ENCODE measurements around the gene SAMD11. TPM values are rescaled to one million over a fixed set of nuclear protein-coding genes. Genes with fewer than 3 reads are reported as not detected.
"Not testable (repeated sequence)": the region's sequence is repeated elsewhere in the genome, so short reads cannot be mapped to it uniquely, and the experiment has no call there.

SAMD11 gene
- total RNA-seq, 1 donor from 2014 or later, result 0.53 TPM

- Histone ChIP-seq H3K4me3 (ENCODE audit: low read depth, low read length) (no peak overlapping the region), H3K27me3 (ENCODE audit: control insufficient read depth, insufficient read depth, low read length) (peaks cover 14% of the 10 kb centered on the region), H3K36me3 (ENCODE audit: control insufficient read depth, insufficient read depth, low read length) (peaks cover 21% of the 10 kb centered on the region)
- DNase-seq (ENCODE audit: low read depth), result no peak
- no peak for FAIRE-seq
- TF ChIP-seq CTCF (IDR thresholded peaks at IDR 0.05; ENCODE audit: insufficient read depth, low read length, severe bottlenecking), result no peak
These were observed 20.9 kb downstream of the SAMD11 start for GRCh38 chr1:944341-945325.

- Histone ChIP-seq H3K27me3 (ENCODE audit: control insufficient read depth, insufficient read depth, low read length) (peaks cover 9% of the 10 kb centered on the region), H3K4me3 (ENCODE audit: low read depth, low read length) (no peak overlapping the region), H3K36me3 (ENCODE audit: control insufficient read depth, insufficient read depth, low read length) (peaks cover 33% of the 10 kb centered on the region)
- FAIRE-seq, result no peak
- TF ChIP-seq CTCF (IDR thresholded peaks at IDR 0.05; ENCODE audit: insufficient read depth, low read length, severe bottlenecking), result no peak
- no peak for DNase-seq (ENCODE audit: low read depth)
These were observed 22.2 kb downstream of the SAMD11 start for GRCh38 chr1:945688-946556.

GRCh38 chr1:946811-947210 lies 23.1 kb downstream of the SAMD11 start:
- FAIRE-seq; DNase-seq (ENCODE audit: low read depth); H3K27me3 ChIP-seq (ENCODE audit: control insufficient read depth, insufficient read depth, low read length); H3K4me3 ChIP-seq (ENCODE audit: low read depth, low read length): not testable (repeated sequence)
- H3K36me3 ChIP-seq (ENCODE audit: control insufficient read depth, insufficient read depth, low read length), result peaks cover 40% of the 10 kb centered on the region

- H3K36me3 ChIP-seq (ENCODE audit: control insufficient read depth, insufficient read depth, low read length), result peaks cover 49% of the 10 kb centered on the region
- DNase-seq (ENCODE audit: low read depth) (no peak), FAIRE-seq (no peak)
- no peak for TF ChIP-seq CTCF (IDR thresholded peaks at IDR 0.05; ENCODE audit: insufficient read depth, low read length, severe bottlenecking)
- no peak overlapping the region for H3K4me3 ChIP-seq (ENCODE audit: low read depth, low read length)
- no peaks in the 10 kb centered on the region for H3K27me3 ChIP-seq (ENCODE audit: control insufficient read depth, insufficient read depth, low read length)
These were observed 24.2 kb downstream of the SAMD11 start for GRCh38 chr1:947958-948357.

- H3K27me3 ChIP-seq (ENCODE audit: control insufficient read depth, insufficient read depth, low read length), result no peaks in the 10 kb centered on the region
- no peak overlapping the region for H3K4me3 ChIP-seq (ENCODE audit: low read depth, low read length)
- H3K36me3 ChIP-seq (ENCODE audit: control insufficient read depth, insufficient read depth, low read length), result peaks cover 64% of the 10 kb centered on the region
- no peak for TF ChIP-seq CTCF (IDR thresholded peaks at IDR 0.05; ENCODE audit: insufficient read depth, low read length, severe bottlenecking)
- no peak for FAIRE-seq
- no peak for DNase-seq (ENCODE audit: low read depth)
These were observed 26.5 kb downstream of the SAMD11 start for GRCh38 chr1:950268-950667.

GRCh38 chr1:950881-951280 lies 27.2 kb downstream of the SAMD11 start:
- Histone ChIP-seq H3K4me3 (ENCODE audit: low read depth, low read length) (no peak overlapping the region), H3K36me3 (ENCODE audit: control insufficient read depth, insufficient read depth, low read length) (peaks cover 69% of the 10 kb centered on the region), H3K27me3 (ENCODE audit: control insufficient read depth, insufficient read depth, low read length) (no peaks in the 10 kb centered on the region)
- DNase-seq (ENCODE audit: low read depth) (no peak), FAIRE-seq (no peak)
- no peak for TF ChIP-seq CTCF (IDR thresholded peaks at IDR 0.05; ENCODE audit: insufficient read depth, low read length, severe bottlenecking)

Data from bronchial epithelial cell (primary cell).